HG03097 (cell line): ENCODE results near the gene RBBP9.
"Not testable (repeated sequence)": the region's sequence is repeated elsewhere in the genome, so short reads cannot be mapped to it uniquely, and the experiment has no call there.

Experiments used
- ATAC-seq: cut with Tn5 transposase; IDR thresholded peaks from one replicate; pipeline ENCODE4 v1.9.1; 2021; ENCODE audit not compliant: unreplicated experiment, low FRiP score

The RBBP9 gene

DNA sequence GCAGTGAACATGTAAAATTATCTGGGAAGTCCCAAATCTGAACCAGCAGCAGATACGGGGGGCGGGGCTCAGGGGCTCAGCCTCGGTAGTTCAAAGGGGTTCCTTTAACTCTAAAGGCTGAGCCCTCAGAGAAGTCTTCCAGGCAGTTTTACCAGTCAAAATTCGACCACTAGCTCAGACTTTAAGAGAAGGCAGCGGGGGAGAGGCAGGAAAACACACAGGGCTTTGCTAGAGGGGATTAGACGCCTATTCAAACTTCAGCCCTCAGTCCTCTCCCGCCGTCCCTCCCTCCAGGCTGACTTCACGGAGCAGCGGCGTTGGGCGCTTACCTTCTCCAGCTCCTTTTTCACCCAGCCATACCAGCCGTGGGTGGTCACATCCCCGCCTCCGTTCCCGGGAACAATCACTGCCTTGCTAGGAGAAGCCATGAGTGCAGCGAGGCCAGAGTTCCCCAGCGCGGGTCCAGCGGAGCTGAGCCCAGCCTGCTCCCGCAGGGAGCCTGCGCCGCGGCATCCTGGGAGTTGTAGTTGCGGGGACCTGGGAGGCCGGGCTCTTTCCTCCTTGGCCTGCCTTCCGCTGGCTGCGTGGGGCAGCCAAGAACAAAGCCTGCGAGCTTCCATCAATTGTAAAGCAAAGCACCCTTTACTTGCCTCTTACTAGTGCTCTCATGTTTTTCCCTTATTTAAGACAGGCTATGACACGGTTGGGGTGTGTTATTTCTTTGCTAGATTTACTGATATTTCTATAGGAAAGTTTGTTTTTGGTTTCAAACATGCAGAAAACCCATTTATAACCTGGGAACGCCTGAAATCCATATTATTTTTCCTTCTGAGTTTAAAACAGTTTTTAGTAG lies at the start of gene RBBP9:
RBBP9 (minus strand) TSS at position 486 of the 853 bp plus-strand sequence; CDS start at position 428, 58 bp downstream.
- peak; percentile 97 for ATAC-seq

DNA sequence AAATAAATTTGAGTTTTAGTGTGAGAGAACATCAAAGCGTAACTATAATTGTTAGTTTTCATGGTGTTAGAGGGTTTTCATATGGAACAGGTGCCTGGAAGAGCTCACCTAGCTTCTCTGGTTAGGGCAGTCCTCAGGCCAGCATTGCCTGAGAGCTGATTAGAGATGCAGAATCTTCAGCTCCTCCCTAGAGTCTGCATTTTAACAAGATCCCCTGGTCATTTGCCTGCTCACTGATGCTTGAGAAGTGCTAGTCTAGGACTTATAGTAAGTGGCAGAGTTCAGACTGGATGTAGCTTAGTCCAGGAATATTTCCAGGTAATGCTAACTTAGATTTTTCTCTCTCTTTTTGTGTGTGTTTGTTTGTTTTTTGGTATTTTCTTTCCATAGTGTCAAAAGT lies 48.5 kb upstream of the RBBP9 start:
- no peak for ATAC-seq

DNA sequence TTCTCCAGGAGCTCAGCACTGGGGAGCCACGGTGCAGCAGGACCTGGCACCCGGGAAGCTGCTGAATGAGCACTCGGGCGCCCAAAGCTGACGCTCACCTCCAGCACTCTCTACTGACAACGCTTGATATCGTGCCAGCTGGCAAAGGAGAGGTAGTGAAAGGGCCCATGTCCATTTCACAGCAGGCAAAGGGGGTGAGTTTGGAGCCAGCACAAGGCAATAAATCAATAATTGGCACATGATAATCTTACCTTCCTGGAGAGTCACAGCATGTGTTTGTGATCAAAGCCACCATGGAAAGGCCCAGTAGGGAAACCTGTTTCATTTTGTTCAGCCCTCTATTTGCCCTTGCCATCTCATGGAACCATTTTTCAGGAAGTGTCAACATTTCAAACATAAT lies 46.9 kb upstream of the RBBP9 start:
- no peak for ATAC-seq

DNA sequence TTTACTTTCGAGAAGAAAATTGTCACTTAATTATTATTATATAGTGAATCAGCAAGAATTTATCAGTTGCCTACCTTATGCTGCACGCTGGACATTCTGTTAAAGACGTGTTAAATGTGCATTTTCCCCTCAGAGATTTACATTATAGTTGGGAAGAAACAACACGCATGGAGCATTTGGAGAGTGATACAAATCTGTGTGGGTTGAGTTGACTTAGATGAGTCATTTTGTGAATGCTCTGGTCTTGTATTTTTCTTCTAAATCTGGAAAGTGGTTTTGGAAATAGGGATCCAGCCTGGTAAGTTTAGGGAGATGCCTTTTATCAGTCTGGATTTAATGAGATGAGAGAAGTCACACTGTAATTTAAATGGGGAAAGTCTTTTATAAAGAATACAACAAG lies 46.2 kb upstream of the RBBP9 start:
- no peak for ATAC-seq

DNA sequence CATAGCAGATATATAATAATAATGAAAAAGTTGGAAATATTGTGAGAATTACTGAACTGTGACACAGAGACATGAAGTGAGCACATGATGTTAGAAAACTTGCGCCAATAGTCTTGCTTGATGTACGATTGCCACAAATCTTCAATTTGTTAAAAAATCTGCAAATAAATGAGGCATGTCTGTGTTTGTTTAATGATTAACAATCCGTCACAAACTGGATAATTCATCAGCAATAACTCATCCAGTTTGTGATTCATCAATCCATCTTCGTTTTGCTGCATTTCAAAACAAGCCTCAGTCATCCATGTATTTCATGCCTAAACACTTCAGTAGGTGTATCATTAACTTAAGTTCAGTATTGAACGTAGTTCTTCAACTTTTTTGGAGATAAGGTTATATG lies 44.7 kb upstream of the RBBP9 start:
- ATAC-seq: no peak

DNA sequence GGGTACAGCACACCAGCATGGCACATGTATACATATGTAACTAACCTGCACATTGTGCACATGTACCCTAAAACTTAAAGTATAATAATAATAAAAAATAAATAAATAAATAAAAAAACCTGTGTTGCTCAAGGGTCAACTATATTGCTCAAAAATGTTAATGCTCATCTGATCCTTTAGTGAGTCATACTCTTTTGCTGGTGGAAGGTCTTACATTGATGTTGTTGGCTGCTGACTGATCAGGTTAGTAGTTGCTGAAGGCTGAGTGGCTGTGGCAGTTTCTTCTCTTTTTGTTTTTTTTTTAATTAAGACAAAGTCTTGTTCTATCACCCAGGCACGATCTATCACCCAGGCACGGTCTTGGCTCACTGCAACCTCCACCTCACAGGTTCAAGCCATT lies 40.6 kb upstream of the RBBP9 start:
- ATAC-seq: no peak

DNA sequence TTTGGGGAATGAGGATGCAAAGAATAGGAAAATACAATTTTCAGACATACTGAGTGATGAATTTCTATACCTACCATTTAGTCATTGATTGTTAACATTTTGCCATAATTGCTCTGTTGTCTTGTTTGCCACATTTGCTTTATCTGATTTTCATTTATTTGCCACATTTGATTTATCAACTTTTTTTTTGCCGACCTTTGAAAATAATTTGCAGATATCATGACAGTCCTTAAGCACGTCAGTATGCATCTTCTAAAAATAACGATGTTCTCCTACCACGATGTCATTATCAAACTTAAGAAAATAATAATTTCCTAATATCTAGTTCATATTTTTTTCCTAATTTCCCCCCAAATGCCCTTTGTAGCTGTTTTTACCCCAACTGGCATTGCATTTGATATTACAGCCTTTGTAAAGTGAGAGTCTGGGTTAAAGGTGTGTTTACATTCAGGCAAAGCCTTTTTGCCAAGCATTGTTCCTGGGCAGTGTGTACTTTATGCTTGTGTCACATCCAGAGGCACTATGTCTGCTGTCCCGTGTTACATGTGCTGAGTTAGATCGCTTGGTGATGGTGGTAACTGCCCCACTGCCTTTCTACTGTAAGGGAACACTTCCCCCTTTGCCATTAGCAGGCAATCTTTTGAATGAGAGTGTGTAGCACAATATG lies 37.1 kb upstream of the RBBP9 start:
- no peak for ATAC-seq

DNA sequence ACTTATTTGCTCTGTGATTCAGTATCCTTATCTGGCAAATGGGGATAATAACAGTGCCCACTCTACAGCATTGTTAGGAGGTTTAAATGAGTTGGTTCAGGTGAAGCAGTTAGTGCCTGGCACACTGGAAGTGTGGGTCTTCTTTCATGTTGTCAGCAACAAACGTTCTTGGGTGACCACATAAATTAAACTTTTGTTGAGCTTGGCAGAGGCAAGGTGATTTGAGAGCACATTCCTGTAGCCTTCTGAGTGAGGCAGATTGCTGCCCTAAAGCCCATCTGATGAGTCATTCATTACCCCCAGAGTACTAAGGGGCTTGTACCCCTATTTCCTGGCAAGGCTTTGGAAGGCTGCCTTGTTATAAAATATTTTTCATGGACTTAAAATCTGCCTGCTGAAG lies 36.5 kb upstream of the RBBP9 start:
- no peak for ATAC-seq

DNA sequence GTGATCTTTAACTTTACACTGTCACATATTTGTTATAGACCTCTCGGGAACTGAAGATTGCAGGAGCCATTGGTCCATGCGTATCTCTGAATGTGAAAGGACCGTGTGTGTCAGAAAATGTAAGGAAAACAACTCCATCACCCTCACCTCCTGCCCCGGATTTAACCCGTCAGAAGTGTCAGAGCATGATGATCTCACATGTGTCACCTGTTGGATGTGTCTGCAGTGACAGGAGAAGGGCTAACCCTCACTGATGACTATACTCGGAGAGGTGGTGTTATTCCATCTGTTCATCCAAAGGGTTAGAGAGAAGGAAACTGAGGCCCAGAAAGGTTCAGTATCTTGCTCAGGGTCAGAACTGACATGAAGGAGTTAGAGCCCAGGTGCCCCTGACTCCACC lies 35.6 kb upstream of the RBBP9 start:
- no peak for ATAC-seq

DNA sequence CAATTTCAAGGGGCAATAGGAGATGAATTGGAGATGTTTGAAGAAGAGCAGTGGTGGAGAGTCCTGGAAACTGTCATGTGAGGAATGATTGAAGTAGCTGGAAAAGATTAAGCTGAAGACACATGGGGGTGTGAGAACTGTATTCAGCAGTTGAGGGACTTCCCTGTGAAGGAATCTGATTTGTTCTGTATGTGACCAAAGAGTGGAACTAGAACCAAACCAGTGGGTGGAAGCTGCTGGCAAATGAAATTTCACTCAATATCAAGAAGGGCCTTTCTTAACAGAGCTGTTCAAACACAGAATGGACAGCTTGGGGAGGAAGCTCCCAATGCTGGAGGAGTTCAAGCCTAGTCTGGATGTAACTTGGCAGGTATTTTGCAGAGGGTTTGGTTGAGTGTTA lies 32.0 kb upstream of the RBBP9 start:
- no peak for ATAC-seq

DNA sequence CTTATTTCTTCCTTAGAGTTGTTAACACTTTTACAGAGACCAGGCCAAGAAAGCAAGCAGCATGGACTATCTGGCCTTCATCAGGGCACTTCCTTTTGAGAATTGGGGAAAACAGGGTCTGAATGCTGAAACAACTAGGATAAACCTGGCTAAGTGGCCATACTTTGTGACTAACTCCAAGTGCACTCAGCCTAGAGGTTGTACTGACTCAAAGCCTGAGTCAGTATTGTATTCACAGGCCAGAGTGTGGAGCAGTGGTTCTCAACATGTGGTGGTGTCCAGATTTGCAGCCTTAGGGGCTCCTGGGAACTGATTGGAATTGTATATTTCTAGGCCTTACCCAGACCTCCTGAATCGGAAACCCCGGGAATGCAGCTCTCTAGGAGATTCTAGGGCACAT lies 30.8 kb upstream of the RBBP9 start:
- ATAC-seq: no peak

DNA sequence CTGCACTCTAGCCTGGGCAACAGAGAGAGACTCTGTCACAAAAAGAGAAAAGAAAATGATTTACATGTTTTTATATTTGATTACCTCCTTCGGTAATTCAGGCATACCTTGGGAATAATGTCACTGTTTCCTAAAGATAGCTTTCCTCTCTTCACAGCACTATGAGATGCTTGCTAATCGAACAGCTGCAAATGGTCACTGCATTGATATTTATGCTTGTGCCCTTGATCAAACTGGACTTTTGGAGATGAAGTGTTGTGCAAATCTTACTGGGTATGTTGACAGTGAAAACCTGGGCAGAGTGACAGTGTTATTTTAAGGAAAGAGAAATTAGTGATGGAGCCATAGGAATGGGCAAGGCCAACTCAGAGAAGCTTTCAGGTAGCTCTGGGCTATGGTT lies 30.3 kb upstream of the RBBP9 start:
- ATAC-seq: no peak

DNA sequence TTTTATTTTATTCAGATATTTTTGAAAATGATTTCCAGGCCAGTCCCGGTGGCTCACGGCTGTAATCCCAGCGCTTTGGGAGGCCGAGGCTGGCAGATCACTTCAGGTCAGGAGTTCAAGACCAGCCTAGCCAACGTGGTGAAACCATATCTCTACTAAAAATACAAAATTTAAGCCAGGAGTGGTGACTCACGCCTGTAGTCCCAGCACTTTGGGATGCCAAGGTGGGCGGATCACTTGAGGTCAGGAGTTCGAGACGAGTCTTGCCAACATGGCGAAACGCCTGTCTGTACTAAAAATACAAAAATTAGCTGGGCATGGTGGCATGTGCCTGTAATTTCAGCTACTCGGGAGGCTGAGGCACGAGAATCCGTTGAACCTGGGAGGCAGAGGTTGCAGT lies 29.7 kb upstream of the RBBP9 start:
- ATAC-seq: not testable (repeated sequence)

DNA sequence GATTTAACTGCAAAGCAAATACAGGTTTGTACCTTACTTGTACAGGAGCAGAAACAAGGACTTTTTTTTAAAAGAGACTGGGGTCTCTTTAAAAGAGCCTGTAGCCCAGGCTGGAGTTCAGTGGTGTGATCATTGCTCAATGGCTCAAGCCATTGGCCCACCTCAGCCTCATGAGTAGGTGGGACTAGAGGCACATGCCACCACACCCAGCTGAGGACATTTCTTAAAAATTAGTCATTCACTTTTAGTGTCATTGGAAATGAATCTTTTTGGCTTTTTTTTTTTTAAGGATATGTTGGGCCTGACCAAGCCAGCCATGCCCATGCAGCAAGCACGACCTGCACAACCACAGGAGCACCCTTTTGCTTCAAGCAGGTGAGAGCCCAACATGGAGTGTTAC lies 27.6 kb upstream of the RBBP9 start:
- no peak for ATAC-seq

DNA sequence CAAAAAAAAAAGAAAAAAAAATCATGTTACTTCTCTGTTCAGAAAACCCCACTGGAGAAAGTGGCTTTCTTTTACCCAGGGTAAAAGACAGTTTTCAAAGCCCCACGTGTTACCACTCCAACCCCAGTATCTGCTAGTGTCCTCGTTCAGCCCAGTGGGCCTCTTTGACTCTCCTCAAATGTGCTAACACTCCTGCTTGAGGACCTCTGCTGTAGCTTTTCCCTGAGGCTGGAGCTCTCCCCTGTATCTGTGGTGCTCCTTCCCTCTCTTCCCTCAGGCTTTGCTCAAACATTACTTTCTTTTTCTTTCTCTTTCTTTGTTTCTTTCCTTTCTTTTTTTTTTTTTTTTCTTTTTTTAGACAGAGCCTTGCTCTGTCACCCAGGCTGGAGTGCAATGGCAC lies 26.0 kb upstream of the RBBP9 start:
- ATAC-seq: no peak

DNA sequence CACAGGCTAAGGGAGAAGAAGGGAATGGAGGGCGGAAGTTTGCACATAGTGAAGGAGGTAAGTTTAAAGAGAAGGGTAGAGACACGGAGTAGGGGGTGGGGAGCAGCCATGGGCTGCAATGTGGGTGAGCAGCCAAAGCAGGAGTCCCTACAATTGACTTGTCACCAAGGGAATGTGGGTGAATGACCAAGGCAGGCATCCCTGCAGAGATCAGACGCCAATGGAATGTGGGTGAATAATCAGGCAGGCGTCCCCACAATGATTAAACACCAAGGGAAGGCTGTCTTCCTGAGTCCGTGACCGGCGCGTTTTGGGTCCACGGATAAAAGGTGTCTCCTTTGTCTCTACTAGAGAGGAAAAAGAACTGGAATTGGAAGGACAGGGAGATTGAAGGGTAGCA lies 25.0 kb upstream of the RBBP9 start:
- ATAC-seq: not testable (repeated sequence)

DNA sequence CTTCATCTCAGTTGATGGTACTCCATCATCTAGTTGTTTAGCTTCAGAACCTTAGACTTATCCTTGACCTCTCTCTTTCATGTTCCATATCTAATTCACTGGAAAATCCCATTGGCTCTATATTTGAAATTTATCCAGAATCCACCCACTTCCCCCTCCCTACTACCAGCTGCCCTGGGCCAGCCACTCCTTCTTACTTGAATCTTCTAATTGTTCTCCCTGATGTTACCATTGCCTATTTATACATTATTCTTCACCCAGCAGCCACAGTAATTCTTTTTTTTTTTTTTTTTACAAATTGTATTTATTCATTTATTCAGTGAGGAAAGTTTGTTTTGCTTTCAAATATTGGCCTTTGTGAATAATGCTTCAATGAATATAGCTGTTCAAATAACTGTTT lies 18.9 kb upstream of the RBBP9 start:
- ATAC-seq: no peak

DNA sequence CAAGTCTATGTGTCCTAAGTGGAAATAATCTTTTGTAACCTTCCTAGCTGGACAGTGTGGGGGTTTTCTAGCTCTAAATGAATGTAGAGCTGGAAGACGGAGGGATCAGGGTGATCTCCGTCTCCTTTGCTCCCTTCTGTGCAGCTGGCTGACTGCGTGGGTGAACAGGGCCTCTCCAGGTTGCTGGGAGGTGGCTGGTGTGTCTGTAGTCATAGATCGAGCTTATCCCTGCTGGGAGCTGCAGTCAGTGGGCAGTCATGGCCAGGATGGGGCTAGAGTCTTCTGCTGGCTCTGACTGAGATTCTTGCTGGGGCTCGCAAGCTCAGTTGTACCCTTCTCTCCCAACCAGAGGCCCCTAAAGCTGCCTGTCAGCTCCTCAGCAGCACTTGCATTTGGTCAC lies 17.1 kb upstream of the RBBP9 start:
- ATAC-seq: no peak

DNA sequence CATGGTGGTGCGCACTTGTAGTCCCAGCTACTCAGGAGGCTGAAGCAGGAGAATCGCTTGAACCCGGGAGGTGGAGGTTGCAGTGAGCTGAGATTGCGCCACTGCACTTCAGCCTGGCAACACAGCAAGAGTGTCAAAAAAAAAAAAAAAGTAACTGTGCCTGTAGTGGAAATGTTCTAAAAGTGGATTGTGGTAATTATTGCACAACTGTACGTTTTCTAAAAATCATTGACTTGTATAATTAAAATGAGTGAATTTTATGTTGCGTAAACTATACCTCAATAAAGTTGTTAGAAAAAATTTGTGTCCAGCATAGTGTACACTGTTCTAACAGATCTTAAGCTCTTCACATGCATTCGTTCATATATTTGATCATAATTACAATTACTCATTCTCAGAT lies 16.2 kb upstream of the RBBP9 start:
- no peak for ATAC-seq

DNA sequence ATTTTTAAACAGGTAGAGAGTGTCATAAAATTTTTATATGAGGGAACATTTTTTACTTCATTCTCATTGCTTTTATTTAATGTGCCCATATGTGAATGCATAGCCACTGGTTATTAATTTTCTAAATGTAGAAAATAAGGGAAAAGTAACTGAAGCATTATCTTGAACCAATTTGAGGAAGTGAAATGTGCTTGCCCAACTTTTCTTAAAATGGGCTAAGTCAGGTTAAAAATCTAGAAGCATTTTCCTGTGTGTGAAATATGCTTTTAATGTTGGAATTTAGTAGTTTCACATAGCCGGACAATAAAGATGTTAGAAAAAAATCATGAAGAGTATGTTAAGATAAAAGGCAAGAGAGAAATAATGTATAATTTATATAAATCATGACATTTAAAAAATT lies 14.5 kb upstream of the RBBP9 start:
- ATAC-seq: no peak

DNA sequence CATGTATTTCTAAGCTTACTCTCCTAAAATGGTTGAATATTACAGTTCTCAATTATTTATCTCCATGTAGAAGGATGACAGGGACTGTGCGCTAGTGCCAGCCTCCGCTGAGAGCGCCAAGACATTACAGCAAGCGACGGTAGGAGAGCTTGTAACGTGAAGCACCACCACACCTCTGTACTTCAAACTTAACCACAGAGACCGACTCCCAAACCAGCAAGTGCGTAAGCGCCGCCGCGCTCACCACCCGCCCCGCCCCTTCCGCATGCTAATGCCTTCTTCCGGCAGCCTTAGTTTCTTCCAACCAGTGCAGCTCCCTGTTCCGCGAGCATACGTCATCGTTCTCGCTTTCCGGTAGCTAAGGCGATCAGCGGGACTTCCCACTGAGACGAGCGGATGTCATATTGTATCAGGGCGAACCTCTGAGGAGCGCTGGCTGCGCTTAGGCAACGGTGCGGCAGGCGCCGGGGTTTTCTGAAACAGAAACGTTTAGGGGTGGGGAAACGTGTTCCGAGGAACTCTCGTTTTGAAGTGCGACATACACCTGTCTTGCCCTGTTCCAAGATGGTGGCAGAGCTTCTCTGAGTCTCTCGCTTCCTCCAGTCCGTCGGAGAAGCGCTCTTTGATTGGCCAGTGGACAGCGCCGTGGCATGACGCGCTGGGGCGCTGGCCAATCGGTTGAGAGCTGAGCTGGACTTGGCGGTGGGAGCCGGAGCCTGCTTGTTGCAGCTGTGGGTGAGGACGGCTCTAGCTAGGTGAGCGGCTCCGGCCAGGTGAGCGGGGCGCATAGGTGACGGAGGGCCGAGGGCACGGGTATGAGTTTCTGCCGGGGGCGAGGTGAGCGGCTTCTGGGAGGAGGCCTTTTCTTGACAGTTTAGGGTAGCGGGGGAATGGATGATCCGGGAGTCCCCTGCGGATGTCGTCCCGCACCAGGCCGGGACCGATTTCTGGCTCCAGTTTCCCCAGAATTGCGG lies 10.5 kb upstream of the RBBP9 start, which contains the start of gene SEC23B:
SEC23B (plus strand) TSS at position 723 of the 974 bp plus-strand sequence. CDS start 2,896 bp downstream, outside the sequence.
- ATAC-seq: peak; percentile 93
